ENCODE measurements around the gene CXCL16.

GRCh38 chr17:4718276-4718675 is 21.5 kb downstream of the CXCL16 start:
- TF ChIP-seq CTCF (IDR thresholded peaks at IDR 0.05 in 4 of 5, conservative IDR thresholded peaks at IDR 0.05 in 1 of 5) (no peak), POLR2A (IDR thresholded peaks at IDR 0.05) (no peak)

Measured in gastrocnemius medialis (tissue), 4 donors.